Erythroblast (primary cell): ENCODE measurements around the gene PLA2G12A.

Experiments
- GATA1 ChIP-seq: IDR thresholded peaks from 2 replicates; pipeline ENCODE4 v1.6.1; 2011; ENCODE audit warnings: low read depth, mild to moderate bottlenecking, control low read depth, low read length, moderate library complexity
- POLR2A ChIP-seq: IDR thresholded peaks from 2 replicates; pipeline ENCODE4 v1.6.1; 2011; ENCODE audit warnings: mild to moderate bottlenecking, low read length

- TF ChIP-seq POLR2A (no peak), GATA1 (no peak)
Measured at GRCh38 chr4:109675181-109675580, 54.7 kb downstream of the PLA2G12A start.
